NK-92 treated with Interleukin-12 subunit alpha and Interleukin-12 subunit beta, amount 100 ng/mL, for 24 hours (cell line): ENCODE results near the gene AGBL3.
"Not testable (repeated sequence)": the region's sequence is repeated elsewhere in the genome, so short reads cannot be mapped to it uniquely, and the experiment has no call there.

Source experiments
- DNase-seq: peaks from one replicate; lab custom pipeline; 2025; lab: John Stamatoyannopoulos, UW

The AGBL3 gene

DNA sequence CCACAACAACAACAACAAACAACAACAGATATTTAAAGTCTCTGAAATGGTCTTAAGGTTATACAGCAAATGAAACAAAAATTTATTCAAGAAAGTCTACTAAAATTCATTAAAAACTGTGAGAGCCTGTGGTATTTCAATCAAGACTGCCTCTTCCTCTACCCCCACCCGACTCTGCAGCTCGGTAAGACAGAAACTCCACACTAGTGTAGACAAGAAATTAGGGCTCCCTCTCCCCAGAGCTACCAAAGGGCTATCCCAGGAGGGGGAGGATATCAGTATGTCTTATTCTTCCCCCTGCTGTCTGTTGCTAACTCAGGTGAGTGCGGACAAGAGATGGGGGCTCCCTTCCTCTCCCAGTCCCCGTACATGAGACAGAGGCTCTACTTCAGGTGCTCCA, 90.6 kb downstream of the AGBL3 start:
- DNase-seq, result no peak

DNA sequence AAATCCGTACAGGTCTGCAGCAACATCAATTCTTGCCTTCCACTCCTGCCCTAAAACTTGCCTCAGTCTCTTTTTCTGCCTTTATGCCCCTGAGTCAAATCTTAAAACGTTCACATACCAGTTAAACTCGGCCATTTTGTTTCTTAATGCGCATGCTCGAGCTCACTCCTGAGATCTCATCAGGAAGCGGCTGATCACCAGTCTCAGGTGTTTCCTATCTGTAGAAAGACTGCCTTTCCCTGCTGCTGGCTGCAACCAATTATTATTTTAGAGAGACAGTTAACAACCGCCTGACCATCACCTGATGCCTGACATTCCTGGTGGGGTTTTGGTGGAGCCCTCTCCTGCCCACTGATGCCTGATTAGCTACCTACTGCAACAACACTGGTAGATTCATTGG, 91.3 kb downstream of the AGBL3 start:
- DNase-seq, result no peak

DNA sequence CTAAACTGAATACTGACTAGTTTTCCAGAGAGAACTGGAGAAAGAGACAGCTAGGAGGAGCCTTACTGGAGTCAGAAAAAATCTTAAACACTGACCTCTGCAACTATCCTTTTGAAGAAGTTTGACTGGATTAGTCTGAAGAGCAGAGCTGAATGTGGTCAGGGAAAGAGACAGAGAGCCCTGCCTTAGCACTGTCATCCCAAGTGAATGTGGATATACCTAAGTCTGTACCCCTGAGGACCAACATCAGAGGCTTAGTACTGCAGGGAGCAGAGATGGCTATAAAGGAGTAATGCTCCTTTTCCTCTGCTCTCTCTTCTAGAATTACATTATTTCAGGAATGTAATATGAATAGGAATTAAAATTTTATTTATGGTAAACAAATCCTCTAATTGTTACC, 91.7 kb downstream of the AGBL3 start:
- no peak for DNase-seq

DNA sequence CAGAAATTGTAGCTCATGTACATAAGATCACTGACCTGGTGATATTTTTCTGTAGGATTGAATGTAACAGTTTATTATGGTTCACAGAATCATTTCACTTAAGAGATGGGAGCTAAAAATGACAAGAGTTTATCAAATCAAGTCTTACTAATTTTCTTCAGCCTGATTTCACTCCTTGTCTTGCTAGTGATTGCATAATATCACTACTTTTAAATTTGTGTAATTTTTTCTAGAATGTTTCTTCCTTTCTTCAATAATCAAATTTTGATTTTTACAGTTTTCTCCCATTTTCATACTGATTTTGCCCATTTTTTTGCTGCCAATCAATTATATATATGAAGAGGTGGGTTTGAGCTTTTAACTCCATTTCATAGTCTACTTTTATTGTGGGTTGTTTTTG, 92.8 kb downstream of the AGBL3 start:
- DNase-seq, result no peak

DNA sequence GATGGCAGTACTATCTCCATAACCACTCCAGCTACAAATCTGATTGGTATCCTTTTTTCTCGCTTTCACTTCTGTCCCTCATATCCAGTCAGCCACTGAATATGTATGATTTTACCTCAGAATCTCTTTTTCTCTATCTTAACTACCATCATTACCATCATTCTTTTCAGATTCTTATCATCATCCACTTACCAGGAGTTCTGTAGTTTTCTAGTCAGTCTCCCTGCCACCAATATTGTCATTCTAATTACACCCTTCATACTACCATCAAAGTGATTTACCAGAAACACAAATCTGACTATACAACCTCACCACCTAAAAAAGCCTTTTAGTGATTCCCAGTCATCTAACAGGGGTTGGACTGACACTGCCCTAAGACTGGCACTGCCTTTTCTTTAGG, 96.7 kb downstream of the AGBL3 start:
- no peak for DNase-seq

DNA sequence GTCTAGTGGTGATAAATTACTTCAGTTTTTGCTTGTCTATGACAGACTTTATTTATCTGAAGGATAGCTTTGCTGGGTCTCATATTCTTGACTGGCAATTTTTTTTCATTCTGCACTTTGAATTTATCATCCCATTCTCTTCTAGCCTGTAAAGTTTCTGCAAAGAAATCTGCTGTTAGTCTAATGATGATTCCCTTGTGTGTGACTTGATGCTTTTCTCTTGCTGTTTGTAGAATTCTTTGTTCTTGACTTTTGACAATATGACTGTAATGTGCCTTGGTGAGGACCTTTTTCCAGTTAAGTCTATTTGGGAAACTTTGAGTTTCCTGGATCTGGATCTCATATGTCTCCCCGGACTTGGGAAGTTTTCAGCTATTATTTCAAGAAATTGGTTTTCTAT, 102.3 kb downstream of the AGBL3 start:
- no peak for DNase-seq

DNA sequence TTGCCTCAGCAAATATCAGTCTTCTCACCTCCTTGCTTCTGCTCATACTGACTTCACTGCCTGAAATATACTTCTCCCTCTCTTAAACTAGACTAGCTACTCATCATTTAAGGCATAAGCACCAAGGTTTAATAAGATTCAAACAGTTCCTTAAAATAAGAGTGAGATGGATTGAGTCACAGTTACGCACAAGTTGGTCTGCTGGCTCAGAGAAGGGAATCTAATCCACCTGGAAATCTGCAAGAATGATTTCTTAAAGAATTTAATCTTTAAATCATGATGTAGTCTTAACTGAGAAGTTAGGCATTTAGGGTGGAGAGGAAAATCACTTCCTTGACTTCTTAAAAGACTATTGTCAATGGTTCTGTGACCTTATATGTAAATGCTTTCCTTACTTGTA, 105.4 kb downstream of the AGBL3 start:
- DNase-seq, result no peak

DNA sequence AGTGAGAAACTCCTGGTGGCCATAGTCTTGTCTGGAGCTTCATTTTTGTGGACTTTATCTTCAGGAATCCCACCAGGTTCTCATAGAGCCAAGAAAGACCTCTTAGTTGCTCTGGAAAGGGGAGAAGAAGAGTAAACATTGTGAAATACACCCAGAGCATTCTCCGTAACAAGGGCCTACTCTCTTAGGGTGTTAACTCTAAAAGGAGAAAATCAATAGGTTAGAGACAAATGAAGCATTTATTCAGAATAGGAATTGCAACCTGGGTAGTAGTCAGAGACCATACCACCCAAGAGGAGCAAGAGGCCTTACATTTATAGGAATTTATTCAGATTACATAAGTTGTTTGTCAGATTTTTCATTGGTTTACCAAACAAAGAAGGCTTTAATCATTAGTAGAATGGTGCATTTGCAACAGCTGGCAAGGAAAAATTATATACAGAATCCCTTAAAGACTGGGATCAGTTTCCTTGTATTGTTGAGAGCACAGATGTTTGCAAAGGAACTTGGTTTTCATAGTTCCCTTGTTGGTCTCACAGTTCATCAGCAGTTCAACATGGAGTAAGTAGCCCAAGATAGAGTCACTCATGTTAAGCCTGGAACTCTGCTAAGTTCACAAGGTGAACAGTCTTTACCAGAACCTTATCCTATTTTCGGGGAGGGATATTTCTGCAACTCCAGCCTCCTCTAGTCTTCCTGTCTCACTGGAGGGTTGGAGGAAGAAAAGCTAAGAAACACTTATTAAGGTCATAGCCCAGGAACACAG, 108.3 kb downstream of the AGBL3 start:
- DNase-seq, result no peak

DNA sequence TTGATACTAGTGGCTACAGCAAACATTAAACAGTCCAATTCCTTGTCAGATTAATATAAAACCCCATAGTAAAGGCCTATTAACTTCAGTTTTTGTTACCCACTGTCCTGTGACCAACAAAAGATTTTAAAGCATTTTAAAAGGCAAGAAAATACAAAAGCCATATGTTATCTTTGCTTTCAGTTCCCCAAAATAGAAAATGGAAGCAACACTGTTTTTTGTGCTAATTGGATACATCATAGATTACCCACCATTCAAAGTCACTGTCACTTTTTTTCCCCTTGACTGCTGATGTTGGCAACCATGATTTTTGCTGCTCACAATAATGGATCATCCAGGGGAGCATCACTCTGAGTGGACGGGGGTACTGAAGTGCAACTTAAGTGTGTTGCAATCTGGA, 109.1 kb downstream of the AGBL3 start:
- no peak for DNase-seq

DNA sequence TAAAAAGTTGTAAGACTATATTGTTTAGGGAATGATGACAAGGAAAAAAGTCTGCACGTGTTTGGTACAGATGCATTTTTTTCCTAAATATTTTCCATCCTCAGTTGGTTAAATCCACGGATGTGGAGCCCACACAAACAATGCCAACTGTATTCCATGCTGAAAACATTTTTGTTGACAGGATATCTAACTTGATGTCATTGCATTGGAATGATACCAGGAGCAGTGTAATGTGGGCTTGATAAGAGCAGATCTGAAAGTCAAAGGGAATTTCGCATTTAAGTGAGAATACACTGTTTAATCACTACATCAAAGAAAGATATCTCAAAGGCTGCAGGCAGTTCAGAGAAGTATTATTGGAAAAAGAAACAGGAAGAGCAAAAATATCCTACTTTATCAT, 112.1 kb downstream of the AGBL3 start:
- DNase-seq, result no peak

DNA sequence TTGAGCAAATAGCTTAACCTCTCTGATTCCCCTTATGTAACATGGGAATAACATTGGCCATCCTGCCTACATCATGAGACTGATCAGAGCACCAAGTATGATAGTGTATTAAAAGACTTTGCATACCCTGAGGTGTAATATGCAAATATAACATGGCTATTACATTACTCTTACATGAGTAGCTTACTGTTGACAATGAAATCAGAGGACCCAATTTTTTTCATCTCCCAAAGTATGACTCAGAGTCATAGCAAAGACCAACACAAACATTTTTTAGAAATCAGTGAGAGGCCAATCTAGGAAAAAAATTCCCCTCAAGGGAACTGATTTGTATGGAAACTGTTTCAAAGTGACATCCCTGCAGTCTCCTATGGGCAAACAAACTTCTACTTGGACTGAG, 114.5 kb downstream of the AGBL3 start:
- DNase-seq, result no peak

DNA sequence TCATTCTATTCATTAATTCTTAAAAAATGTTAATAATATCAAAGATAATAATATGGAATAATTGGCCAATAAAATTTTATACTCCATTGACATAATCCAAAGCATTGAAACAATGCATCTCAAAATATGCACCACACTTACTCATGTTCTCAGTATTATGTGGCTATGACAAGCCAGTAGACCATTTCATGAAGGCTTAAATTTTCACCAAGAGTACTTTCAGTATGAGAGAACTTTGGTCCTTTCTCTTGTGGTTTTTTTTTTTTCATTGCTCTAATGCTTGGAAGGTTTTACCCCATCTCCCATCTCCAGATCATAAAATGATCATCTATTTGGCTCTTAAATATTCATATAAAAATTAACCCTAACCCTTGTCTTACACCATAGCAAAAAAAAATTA, 116.1 kb downstream of the AGBL3 start:
- no peak for DNase-seq

DNA sequence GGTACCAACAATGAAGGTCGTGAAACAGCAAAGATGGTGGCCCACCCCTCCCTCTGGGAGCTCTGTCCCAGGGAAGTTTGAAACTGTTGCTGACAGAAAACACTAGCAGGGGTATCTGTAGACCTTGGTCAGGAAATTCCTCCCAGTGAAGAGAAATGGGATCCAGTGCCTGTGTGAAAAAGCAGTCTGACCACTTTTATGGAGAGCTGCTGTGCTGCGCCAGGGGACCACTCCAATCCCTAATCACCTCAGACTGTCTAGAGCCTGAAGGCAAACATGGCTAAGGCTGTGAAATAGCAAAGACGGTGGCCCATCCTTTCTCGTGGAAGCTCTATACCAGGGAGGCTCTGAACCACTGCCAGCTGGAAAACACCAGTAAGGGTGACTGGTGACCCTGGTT, 123.3 kb downstream of the AGBL3 start:
- no peak for DNase-seq

DNA sequence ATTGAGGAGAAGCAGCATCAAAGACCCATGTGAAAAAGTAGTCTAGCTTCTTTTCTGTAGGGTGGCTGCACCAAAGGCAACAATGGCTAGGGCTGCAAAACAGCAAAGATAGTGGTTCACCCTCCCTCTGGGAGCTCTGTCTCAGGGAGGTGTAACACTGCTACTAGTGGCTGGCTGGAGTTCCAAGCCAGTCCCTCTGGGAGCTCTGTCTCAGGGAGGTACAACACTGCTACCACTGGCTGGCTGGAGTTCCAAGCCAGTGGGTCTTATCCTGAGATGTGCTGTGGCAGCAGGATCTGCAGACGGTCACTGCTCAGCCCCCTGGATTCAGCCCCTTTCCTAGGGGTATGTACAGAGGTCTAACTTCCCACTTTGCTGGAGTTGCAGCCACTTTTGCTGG, 123.7 kb downstream of the AGBL3 start:
- DNase-seq, result no peak

DNA sequence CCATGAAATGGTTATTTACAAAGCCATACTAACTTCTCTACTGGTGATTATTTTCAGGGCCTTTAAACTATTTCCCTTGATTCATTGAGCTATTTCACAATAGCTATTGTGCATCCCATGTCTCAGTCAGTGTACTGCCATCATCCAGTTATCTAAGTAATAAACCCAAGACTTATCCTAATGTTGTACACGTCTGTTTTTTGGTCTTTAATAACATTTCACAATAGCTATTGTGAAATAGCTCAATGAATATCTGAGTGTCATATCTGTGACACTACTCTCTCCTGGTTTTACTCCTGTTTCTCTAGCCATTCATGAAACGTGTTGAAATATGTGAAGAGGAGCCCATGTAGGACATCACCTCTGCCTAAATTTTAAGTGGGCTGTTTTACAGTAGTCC, 125.1 kb downstream of the AGBL3 start:
- DNase-seq, result no peak

DNA sequence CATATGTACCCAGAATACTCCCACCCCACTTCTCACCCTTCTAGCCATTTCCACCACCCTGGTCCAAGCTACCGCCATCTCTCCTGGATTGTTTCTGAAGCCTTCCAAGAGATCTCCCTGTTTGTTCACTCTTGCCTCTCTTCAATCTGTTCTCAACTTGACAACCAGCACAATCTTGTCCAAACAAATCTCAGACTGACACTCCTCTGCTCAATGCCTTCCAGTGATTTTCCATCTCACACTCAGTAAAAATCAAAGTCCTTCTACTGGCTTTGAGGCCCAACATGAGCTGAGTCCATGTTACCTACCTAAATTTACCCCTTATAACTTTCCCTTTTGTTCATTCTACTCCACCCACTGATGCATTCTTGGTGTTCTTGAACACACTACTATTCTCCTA, 128.3 kb downstream of the AGBL3 start:
- no peak for DNase-seq

DNA sequence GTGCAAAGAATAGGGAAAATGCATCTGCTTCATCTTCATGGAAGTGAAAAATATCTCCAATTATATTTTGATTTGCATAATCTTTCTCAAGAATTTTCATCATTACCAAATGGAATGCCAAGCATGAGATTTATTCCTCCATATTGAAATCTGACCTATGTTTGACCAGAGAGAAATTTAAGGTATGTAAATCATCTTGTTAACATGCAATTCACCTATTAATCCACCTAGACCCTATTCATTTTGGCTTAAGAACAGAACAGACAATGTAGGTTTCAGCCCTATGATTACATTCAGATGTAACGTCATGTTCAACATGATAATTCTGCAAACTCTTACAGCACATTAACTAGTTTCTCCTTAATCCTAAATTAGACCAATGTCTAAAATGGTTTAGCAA, 130.8 kb downstream of the AGBL3 start:
- no peak for DNase-seq

DNA sequence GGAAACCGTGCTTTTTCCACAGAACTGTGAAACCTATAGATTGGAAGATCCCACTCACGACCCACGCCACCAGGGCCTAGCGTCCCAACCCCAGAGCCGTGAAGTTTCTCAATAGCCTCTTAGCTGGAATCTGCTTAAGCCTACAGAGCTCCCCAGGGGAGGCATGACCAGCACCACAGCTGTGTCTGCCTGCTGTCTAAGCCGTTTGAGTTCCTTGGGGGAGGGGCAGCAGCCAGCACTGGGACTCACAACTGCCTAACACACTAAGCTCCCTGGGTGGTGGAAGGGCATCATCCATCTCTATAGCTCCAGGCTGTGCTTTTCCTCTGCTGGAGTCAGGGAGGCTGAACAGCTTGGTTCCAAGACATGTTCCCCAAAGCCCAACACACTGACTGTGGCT, 135.6 kb downstream of the AGBL3 start:
- DNase-seq, result no peak

DNA sequence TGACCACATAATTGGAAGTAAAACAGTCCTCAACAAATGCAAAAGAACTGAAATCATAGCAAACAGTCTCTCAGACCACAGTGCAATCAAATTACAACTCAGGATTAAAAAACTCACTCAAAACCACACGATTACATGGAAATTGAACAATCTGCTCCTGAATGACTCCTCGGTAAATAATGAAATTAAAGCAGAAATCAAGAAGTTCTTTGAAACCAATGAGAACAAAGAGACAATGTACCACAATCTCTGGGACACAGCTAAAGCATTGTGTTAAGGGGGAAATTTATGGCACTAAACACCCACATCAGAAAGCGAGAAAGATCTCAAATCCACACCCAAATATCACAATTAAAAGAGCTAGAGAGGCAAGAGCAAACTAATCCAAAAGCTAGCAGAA, 138.3 kb downstream of the AGBL3 start:
- DNase-seq, result not testable (repeated sequence)

DNA sequence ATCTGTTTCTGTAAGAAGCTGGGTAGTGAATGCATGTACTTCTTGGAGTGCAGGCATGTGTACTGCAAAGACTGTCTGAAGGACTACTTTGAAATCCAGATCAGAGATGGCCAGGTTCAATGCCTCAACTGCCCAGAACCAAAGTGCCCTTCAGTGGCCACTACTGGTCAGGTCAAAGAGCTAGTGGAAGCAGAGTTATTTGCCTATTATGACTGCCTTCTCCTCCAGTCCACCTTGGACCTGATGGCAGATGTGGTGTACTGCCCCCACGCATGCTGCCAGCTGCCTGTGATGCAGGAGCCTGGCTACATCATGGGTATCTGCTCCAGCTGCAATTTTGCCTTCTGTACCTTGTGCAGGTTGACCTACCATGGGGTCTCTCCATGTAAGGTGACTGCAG, 142.6 kb downstream of the AGBL3 start:
- no peak for DNase-seq

DNA sequence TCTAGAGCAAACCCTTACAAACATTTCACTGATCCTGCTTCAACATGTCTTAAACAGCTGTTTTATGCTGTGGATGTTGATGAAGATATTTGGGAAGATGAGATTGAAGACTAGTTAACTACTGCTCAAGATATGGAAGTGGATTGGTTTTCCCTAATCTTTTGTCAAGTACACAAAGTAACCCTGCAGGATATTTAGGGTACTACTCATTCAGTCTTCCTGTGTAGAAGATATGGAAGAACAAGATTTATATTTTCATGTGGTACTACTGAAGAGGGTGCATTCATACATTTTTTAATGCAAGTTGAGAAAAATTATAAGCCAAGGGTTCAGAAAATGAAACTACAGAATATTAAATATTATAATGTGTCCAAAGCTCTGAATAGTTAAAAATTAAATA, 143.3 kb downstream of the AGBL3 start:
- no peak for DNase-seq

DNA sequence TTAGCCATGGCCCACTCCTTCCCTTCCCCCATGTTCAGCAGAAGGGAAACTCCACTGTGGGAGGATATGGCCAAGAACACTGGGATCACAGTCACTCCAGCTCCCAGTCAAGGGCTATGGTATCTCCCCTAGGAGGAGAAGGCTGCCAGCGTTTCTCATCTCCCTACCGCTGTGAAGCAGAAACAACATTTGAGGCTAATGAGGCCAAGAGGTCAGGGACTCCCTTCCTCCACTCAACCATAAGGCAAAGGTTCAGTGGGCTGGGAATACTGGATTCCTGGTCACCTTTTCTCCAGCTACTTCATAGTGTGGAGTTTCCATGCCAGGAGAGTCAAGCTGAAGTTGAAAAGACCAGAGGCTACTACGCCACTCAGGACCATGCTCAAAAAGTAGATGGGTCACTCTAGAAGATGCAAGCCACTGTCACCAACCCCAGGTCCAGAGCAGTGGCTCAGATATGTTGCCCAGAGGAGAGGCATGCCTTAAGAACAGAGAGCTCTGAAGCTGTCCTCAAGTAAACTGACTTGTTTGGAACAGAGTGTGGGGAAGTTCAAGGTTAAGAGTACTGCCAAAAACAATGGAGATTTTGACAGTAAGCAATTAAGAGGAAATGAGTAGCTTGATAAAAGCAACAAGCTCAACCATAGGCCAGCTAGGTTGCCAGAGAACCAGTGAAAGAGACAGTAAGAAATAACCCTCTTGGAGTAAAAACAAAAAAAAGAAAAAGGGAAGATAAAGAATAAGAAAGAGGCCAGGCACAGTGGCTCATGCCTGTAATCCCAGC, 157.8 kb downstream of the AGBL3 start:
- DNase-seq, result no peak

DNA sequence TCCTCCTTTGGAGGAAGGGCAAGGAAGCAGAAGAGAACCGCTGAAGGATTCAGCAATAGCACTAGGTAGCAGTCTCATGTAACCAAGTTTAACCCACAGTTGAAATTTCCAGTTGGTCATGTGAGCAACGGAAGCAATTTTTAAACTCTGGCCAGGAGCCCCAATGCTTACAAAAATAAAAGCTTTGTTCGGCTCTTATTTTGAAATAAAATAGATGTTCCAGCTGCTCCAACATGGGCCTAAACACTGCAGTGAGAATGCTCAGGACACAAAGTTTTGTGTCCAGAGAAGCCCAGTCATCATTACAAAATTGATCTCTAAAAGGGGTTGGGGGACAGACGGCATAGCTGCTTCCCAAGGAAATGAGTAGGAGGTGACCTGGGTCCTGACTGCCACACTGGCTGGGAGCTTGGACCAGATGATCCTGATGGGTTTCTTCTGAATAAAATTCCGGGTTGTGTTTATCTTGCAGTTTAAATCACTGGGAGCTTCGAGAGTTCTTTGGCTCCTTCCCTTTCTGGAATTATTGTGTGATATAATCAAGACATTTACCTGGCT, 161.1 kb downstream of the AGBL3 start:
- no peak for DNase-seq
